ENCODE measurements around the gene COLEC11. TPM values are rescaled to one million over a fixed set of nuclear protein-coding genes. Genes with fewer than 3 reads are reported as not detected.

The COLEC11 gene
- polyA plus RNA-seq, 1 donor (not counting 4 experiments of a cell fraction or from before 2014, with no cell fraction given) = not detected

DNA sequence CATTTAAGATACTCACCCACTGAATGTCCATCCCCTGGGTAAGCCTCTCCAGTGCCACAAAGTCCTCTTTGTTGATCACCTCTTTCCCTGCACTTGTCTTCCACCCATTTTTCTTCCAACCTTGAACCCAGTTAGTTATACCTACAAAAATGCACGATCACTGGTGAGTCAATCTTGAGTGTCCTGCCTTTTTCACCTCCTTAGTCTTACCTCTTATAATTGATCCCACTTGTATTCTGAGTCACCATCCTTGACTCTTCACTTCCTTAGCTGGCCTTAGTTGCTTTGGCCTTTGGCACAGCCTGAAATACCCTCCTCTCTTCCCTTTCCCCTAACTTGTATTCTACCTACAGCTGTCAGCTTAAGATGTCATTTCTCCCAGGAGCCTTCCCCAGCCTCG is 47.0 kb upstream of the COLEC11 start:
- Histone ChIP-seq H4K20me1 (ENCODE audit: control insufficient read depth, extremely low read depth, insufficient read depth, low read length) (peaks cover 3% of the 10 kb centered on the region), H3K4me3 (ENCODE audit: control insufficient read depth in 2 of 3, extremely low read depth in 1 of 3, insufficient read depth in 2 of 3, low read depth in 1 of 3, low read length in 3 of 3) (no peak overlapping the region), H3K36me3 (ENCODE audit: control insufficient read depth in 2 of 2, extremely low read depth in 1 of 2, insufficient read depth in 2 of 2, low read length in 2 of 2) (peaks cover 28 to 41% of the 10 kb centered on the region in 2 experiments), H3K27ac (ENCODE audit: control insufficient read depth, insufficient read depth, low read length) (no peak overlapping the region), H3K9me1 (ENCODE audit: control insufficient read depth, extremely low read depth, insufficient read depth, low read length) (no peaks in the 10 kb centered on the region), H3K79me2 (ENCODE audit: control insufficient read depth, insufficient read depth, low read length) (peaks cover 7% of the 10 kb centered on the region), H3K9ac (ENCODE audit: control insufficient read depth, extremely low read depth, insufficient read depth, low read length) (no peak overlapping the region), H3K9me3 (ENCODE audit: control insufficient read depth, low read depth, low read length) (no peaks in the 10 kb centered on the region), H3K27me3 (ENCODE audit: control insufficient read depth, extremely low read depth, insufficient read depth, low read length) (no peaks in the 10 kb centered on the region), H2AFZ (ENCODE audit: control insufficient read depth, low read length) (no peak overlapping the region), H3K4me1 (ENCODE audit: control insufficient read depth, extremely low read depth, insufficient read depth, low read length) (no peaks in the 10 kb centered on the region), H3K4me2 (ENCODE audit: control insufficient read depth, extremely low read depth, insufficient read depth, low read depth, low read length) (no peak overlapping the region)
- FAIRE-seq (no peak), DNase-seq (ENCODE audit: low read depth, low spot score) (no peak)
- dilution Hi-C loops (cut with MboI; ENCODE audit: extremely low pct_ligation_motif_present, low sequenced_read_pairs) = no loop called here
- TF ChIP-seq, protein P1, sequence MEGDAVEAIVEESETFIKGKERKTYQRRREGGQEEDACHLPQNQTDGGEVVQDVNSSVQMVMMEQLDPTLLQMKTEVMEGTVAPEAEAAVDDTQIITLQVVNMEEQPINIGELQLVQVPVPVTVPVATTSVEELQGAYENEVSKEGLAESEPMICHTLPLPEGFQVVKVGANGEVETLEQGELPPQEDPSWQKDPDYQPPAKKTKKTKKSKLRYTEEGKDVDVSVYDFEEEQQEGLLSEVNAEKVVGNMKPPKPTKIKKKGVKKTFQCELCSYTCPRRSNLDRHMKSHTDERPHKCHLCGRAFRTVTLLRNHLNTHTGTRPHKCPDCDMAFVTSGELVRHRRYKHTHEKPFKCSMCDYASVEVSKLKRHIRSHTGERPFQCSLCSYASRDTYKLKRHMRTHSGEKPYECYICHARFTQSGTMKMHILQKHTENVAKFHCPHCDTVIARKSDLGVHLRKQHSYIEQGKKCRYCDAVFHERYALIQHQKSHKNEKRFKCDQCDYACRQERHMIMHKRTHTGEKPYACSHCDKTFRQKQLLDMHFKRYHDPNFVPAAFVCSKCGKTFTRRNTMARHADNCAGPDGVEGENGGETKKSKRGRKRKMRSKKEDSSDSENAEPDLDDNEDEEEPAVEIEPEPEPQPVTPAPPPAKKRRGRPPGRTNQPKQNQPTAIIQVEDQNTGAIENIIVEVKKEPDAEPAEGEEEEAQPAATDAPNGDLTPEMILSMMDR (optimal IDR thresholded peaks at IDR 0.05 in 1 of 3, IDR thresholded peaks at IDR 0.05 in 1 of 3, conservative IDR thresholded peaks at IDR 0.05 in 1 of 3; ENCODE audit: extremely low read depth in 1 of 3, insufficient read depth in 2 of 3, low read length in 3 of 3) = no peak
- no peak for TF ChIP-seq EZH2 (IDR thresholded peaks at IDR 0.05; ENCODE audit: low read length)

GRCh38 chr2:3553946-3554345 is 41.0 kb upstream of the COLEC11 start:
- H3K4me1 ChIP-seq (ENCODE audit: control insufficient read depth, extremely low read depth, insufficient read depth, low read length) = peaks cover 7% of the 10 kb centered on the region
- DNase-seq (ENCODE audit: low read depth, low spot score) (no peak), FAIRE-seq (no peak)
- H3K27ac ChIP-seq (ENCODE audit: control insufficient read depth, insufficient read depth, low read length) = no peak overlapping the region
- no peak overlapping the region for H3K9ac ChIP-seq (ENCODE audit: control insufficient read depth, extremely low read depth, insufficient read depth, low read length)
- H3K9me3 ChIP-seq (ENCODE audit: control insufficient read depth, low read depth, low read length) = no peaks in the 10 kb centered on the region
- no peak overlapping the region for H3K4me2 ChIP-seq (ENCODE audit: control insufficient read depth, extremely low read depth, insufficient read depth, low read depth, low read length)
- H3K27me3 ChIP-seq (ENCODE audit: control insufficient read depth, extremely low read depth, insufficient read depth, low read length) = no peaks in the 10 kb centered on the region
- H4K20me1 ChIP-seq (ENCODE audit: control insufficient read depth, extremely low read depth, insufficient read depth, low read length) = no peaks in the 10 kb centered on the region
- H3K79me2 ChIP-seq (ENCODE audit: control insufficient read depth, insufficient read depth, low read length) = peaks cover 33% of the 10 kb centered on the region
- H3K36me3 ChIP-seq (ENCODE audit: control insufficient read depth in 2 of 2, extremely low read depth in 1 of 2, insufficient read depth in 2 of 2, low read length in 2 of 2) = peaks cover 28 to 32% of the 10 kb centered on the region in 2 experiments
- dilution Hi-C loops (cut with MboI; ENCODE audit: extremely low pct_ligation_motif_present, low sequenced_read_pairs) = no loop called here
- no peak overlapping the region for H2AFZ ChIP-seq (ENCODE audit: control insufficient read depth, low read length)
- no peak overlapping the region for H3K4me3 ChIP-seq (ENCODE audit: control insufficient read depth in 2 of 3, extremely low read depth in 1 of 3, insufficient read depth in 2 of 3, low read depth in 1 of 3, low read length in 3 of 3)
- TF ChIP-seq EZH2 (IDR thresholded peaks at IDR 0.05; ENCODE audit: low read length) = no peak
- TF ChIP-seq, protein P1 (optimal IDR thresholded peaks at IDR 0.05 in 1 of 3, IDR thresholded peaks at IDR 0.05 in 1 of 3, conservative IDR thresholded peaks at IDR 0.05 in 1 of 3; ENCODE audit: extremely low read depth in 1 of 3, insufficient read depth in 2 of 3, low read length in 3 of 3) = no peak
- no peaks in the 10 kb centered on the region for H3K9me1 ChIP-seq (ENCODE audit: control insufficient read depth, extremely low read depth, insufficient read depth, low read length)

Data from keratinocyte (primary cell).